Neural progenitor cell (in vitro differentiated cells): ENCODE data around the gene MYBPC1. TPM values are rescaled to one million over a fixed set of nuclear protein-coding genes. Genes with fewer than 3 reads are reported as not detected.
"Not testable (repeated sequence)": the region's sequence is repeated elsewhere in the genome, so short reads cannot be mapped to it uniquely, and the experiment has no call there.

Source experiments
- DNase-seq: peaks from one replicate; pipeline ENCODE4 v3.0.0-alpha.2; 2016; ENCODE audit warnings: low spot score
- H2AFZ ChIP-seq: fragments of 200-600 bp; sonication (generic); replicated peaks from 2 replicates; pipeline ENCODE4 v1.6.1; 2016; ENCODE audit warnings: antibody characterized with exemption
- H3F3A ChIP-seq: fragments of 200-600 bp; sonication (generic); 2 replicates; pipeline ENCODE4 v1.6.1; 2016; ENCODE audit warnings: antibody characterized with exemption, low read depth
- H3K27ac ChIP-seq: fragments of 200-600 bp; sonication (generic); 2 replicates; pipeline ENCODE4 v1.5.1; 2016; ENCODE audit warnings: mild to moderate bottlenecking
- H3K27me3 ChIP-seq: fragments of 200-600 bp; sonication (generic); 2 replicates; pipeline ENCODE4 v1.6.1; 2016; ENCODE audit warnings: mild to moderate bottlenecking, moderate library complexity
- H3K36me3 ChIP-seq: fragments of 200-600 bp; sonication (generic); 2 replicates; pipeline ENCODE4 v1.5.1; 2016
- H3K4me1 ChIP-seq: fragments of 200-600 bp; sonication (generic); 2 replicates; pipeline ENCODE4 v1.6.1; 2016; ENCODE audit warnings: mixed run types
- H3K4me2 ChIP-seq: fragments of 200-600 bp; sonication (generic); 2 replicates; pipeline ENCODE4 v1.6.1; 2016
- H3K4me3 ChIP-seq: fragments of 200-600 bp; sonication (generic); 2 replicates; pipeline ENCODE4 v1.5.1; 2016
- H3K79me2 ChIP-seq: fragments of 200-600 bp; sonication (generic); 2 replicates; pipeline ENCODE4 v1.6.1; 2016; ENCODE audit warnings: low read depth
- H3K9ac ChIP-seq: fragments of 200-600 bp; sonication (generic); 2 replicates; pipeline ENCODE4 v1.6.1; 2016
- H3K9me3 ChIP-seq: fragments of 200-600 bp; sonication (generic); 2 replicates; pipeline ENCODE4 v1.5.1; 2016; ENCODE audit warnings: low read depth
- H4K20me1 ChIP-seq: fragments of 200-600 bp; sonication (generic); 2 replicates; pipeline ENCODE4 v1.6.1; 2016; ENCODE audit warnings: low read depth
- H3K27ac Mint-ChIP-seq: 3 replicates; pipeline ENCODE4 v1.8.0; 2021; ENCODE audit warnings: mixed read lengths
- H3K27me3 Mint-ChIP-seq: 2 replicates; pipeline ENCODE4 v1.8.0; 2022; ENCODE audit warnings: low read depth, mild to moderate bottlenecking, inconsistent platforms, moderate library complexity, mixed read lengths; ENCODE audit not compliant: insufficient read depth
- H3K36me3 Mint-ChIP-seq: 3 replicates; pipeline ENCODE4 v1.8.0; 2021; ENCODE audit warnings: mixed read lengths
- H3K4me1 Mint-ChIP-seq: 3 replicates; pipeline ENCODE4 v1.8.0; 2021; ENCODE audit warnings: mixed read lengths
- H3K4me3 Mint-ChIP-seq: 3 replicates; pipeline ENCODE4 v1.8.0; 2021; ENCODE audit warnings: mild to moderate bottlenecking, moderate library complexity, mixed read lengths
- H3K9me3 Mint-ChIP-seq: 3 replicates; pipeline ENCODE4 v1.8.0; 2020; ENCODE audit warnings: mixed read lengths
- CTCF ChIP-seq: fragments of 200-600 bp; sonication (generic); IDR thresholded peaks from 2 replicates; pipeline ENCODE4 v1.5.1; 2017; ENCODE audit warnings: antibody characterized with exemption, mild to moderate bottlenecking
- EZH2 ChIP-seq: fragments of 200-600 bp; sonication (generic); IDR thresholded peaks from 2 replicates; pipeline ENCODE4 v1.6.1; 2017; ENCODE audit warnings: antibody characterized with exemption, mild to moderate bottlenecking, moderate library complexity
- EZH2phosphoT487 ChIP-seq: fragments of 200-600 bp; sonication (generic); IDR thresholded peaks from 2 replicates; pipeline ENCODE4 v1.6.1; 2017; ENCODE audit warnings: antibody characterized with exemption
- small RNA-seq: library from RNA; depleted of rRNA; stranded (forward); fragments of <200 nt; gene quantifications from one replicate; pipeline ENCODE3, GENCODE V24; 2015
- total RNA-seq: library from RNA; depleted of rRNA; stranded (reverse); fragments of >200 nt; gene quantifications from 2 replicates; pipeline ENCODE4 v1.2.3, GENCODE V29; 2015; ENCODE audit warnings: low replicate concordance

MYBPC1 gene
- total RNA-seq, 1 donor from 2014 or later, result not detected

DNA sequence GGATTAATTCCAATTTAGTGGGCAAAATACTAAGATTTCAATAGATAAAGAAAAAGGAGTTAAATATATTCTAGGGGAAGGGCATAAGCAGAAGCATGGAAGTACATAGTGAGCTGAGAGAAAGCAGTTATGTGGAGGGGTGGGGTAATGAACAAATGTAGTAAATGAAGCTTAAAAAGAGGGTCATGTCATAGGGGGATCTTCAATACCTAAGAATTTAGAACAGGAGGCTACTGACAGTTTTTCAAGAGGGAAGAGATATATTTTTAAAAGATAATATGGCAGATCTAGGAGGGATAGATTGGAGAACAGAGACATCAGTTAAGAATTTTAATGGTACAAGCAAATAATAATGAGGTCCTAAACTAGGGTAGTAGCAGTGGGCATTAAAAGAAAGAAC is 135.1 kb downstream of the MYBPC1 start:
- Histone ChIP-seq H3F3A (no peaks in the 10 kb centered on the region), H3K27me3 (no peaks in the 10 kb centered on the region), H3K9me3 (no peaks in the 10 kb centered on the region), H3K4me1 (no peaks in the 10 kb centered on the region), H2AFZ (no peak overlapping the region), H3K79me2 (no peaks in the 10 kb centered on the region), H3K9ac (no peak overlapping the region), H3K36me3 (no peaks in the 10 kb centered on the region), H3K4me3 (no peak overlapping the region), H3K27ac (no peak overlapping the region), H4K20me1 (no peaks in the 10 kb centered on the region), H3K4me2 (no peak overlapping the region)
- no peak for TF ChIP-seq EZH2
- no peak for TF ChIP-seq EZH2phosphoT487
- TF ChIP-seq CTCF, result no peak
- Mint-ChIP-seq H3K4me1 (no peaks in the 10 kb centered on the region), H3K27ac (no peak overlapping the region), H3K27me3 (no peaks in the 10 kb centered on the region), H3K9me3 (no peaks in the 10 kb centered on the region), H3K4me3 (no peak overlapping the region), H3K36me3 (peaks cover 2% of the 10 kb centered on the region)
- DNase-seq, result no peak

GRCh38 chr12:101732318-101732717 is 137.5 kb downstream of the MYBPC1 start:
- no peaks in the 10 kb centered on the region for H3K27me3 ChIP-seq
- DNase-seq, result no peak
- no peak overlapping the region for H3K4me3 ChIP-seq
- Mint-ChIP-seq H3K36me3 (peaks cover 2% of the 10 kb centered on the region), H3K9me3 (no peaks in the 10 kb centered on the region), H3K4me1 (no peaks in the 10 kb centered on the region), H3K4me3 (no peak overlapping the region), H3K27ac (no peak overlapping the region), H3K27me3 (no peaks in the 10 kb centered on the region)
- no peak overlapping the region for H2AFZ ChIP-seq
- H3K27ac ChIP-seq, result no peak overlapping the region
- no peaks in the 10 kb centered on the region for H4K20me1 ChIP-seq
- no peak overlapping the region for H3K4me2 ChIP-seq
- H3K4me1 ChIP-seq, result no peaks in the 10 kb centered on the region
- H3K9me3 ChIP-seq, result no peaks in the 10 kb centered on the region
- H3K79me2 ChIP-seq, result no peaks in the 10 kb centered on the region
- H3K9ac ChIP-seq, result no peak overlapping the region
- H3K36me3 ChIP-seq, result no peaks in the 10 kb centered on the region
- TF ChIP-seq EZH2 (no peak), CTCF (no peak), EZH2phosphoT487 (no peak)
- H3F3A ChIP-seq, result no peaks in the 10 kb centered on the region

DNA sequence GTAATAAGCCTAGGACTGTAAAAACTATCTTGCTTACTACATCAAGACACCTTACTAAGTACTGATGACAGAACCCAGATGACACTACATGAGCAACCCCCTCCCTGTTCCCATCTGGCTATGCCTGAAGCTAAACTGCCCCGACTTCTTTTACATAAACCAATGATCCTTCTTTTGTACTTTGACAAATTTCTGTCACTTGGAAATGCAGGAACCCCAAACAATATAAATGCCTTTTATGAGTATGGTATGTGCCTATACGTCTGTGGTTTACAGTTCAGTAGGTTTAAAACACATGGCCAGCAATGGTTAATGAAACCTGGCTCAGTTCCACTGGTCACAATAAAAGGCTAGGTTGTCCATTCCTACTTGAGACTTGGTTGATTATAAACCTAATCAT is 138.4 kb downstream of the MYBPC1 start:
- no peaks in the 10 kb centered on the region for H3K9me3 ChIP-seq
- no peaks in the 10 kb centered on the region for H3K79me2 ChIP-seq
- TF ChIP-seq EZH2phosphoT487 (no peak), CTCF (no peak), EZH2 (no peak)
- no peak overlapping the region for H3K4me2 ChIP-seq
- H3K4me3 ChIP-seq, result no peak overlapping the region
- H4K20me1 ChIP-seq, result no peaks in the 10 kb centered on the region
- H3K9me3 Mint-ChIP-seq, result no peaks in the 10 kb centered on the region
- no peak overlapping the region for H3K4me3 Mint-ChIP-seq
- H3K36me3 ChIP-seq, result no peaks in the 10 kb centered on the region
- DNase-seq, result no peak
- H3K27me3 ChIP-seq, result no peaks in the 10 kb centered on the region
- H3K27me3 Mint-ChIP-seq, result no peaks in the 10 kb centered on the region
- no peaks in the 10 kb centered on the region for H3F3A ChIP-seq
- H3K9ac ChIP-seq, result no peak overlapping the region
- H3K27ac ChIP-seq, result no peak overlapping the region
- H3K4me1 ChIP-seq, result no peaks in the 10 kb centered on the region
- H3K36me3 Mint-ChIP-seq, result peaks cover 5% of the 10 kb centered on the region
- H3K4me1 Mint-ChIP-seq, result no peaks in the 10 kb centered on the region
- H3K27ac Mint-ChIP-seq, result no peak overlapping the region
- no peak overlapping the region for H2AFZ ChIP-seq

DNA sequence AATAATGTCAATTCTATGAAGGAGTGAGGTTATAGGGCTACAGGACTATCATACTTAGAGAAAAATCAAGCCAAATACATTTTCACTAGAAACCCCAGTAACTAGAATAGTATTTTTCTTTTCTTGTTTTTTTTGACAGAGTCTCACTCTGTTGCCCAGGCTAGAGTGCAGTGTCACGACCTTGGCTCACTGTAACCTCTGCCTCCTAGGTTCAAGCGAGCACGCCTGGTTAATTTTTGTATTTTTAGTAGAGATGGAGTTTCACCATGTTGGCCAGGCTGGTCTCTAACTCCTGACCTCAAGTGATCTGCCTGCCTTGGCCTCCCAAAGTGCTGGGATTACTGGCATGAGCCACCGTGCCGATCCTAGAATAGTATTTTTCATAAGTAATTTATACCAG is 139.7 kb downstream of the MYBPC1 start:
- not testable (repeated sequence) for H3K9me3 ChIP-seq, H4K20me1 ChIP-seq, H3K4me1 ChIP-seq, H3F3A ChIP-seq, H3K27me3 Mint-ChIP-seq, H2AFZ ChIP-seq, H3K9ac ChIP-seq, DNase-seq, H3K27ac ChIP-seq, H3K79me2 ChIP-seq, H3K4me3 ChIP-seq, H3K9me3 Mint-ChIP-seq, H3K4me3 Mint-ChIP-seq, H3K36me3 ChIP-seq, H3K4me2 ChIP-seq, H3K4me1 Mint-ChIP-seq, H3K36me3 Mint-ChIP-seq, H3K27me3 ChIP-seq, H3K27ac Mint-ChIP-seq

Small RNA genes within 50 kb of the gene (small RNA-seq; reads per million reads assigned to genes)
- gene RNY1P16, result not detected

Other genes with a start within 250 kb of the MYBPC1 start
- 47.5 and 89.8 TPM in 2 replicates for gene ARL1, start 187.2 kb upstream of the MYBPC1 start, total RNA-seq
- gene SPIC, start 119.6 kb upstream of the MYBPC1 start, total RNA-seq, result not detected in 2 replicates
- 6.5 and 12.7 TPM in 2 replicates for gene CHPT1, start 102.7 kb downstream of the MYBPC1 start, total RNA-seq
- gene SYCP3, start 144.5 kb downstream of the MYBPC1 start, total RNA-seq, result 0.03 and 0.04 TPM in 2 replicates
- gene GNPTAB, start 236.0 kb downstream of the MYBPC1 start, total RNA-seq, result 18.6 and 24.0 TPM in 2 replicates